ENCODE results near the gene MED25.
"Not testable (repeated sequence)": the region's sequence is repeated elsewhere in the genome, so short reads cannot be mapped to it uniquely, and the experiment has no call there.

The MED25 gene

GRCh38 chr19:49816590-49816989 lies 1.5 kb upstream of the MED25 start:
- DNase-seq (ENCODE audit: low read depth), result no peak

- DNase-seq (ENCODE audit: low read depth), result no peak
Observed at GRCh38 chr19:49818649-49819370, 721 bp downstream of the MED25 start.

GRCh38 chr19:49819452-49820115 lies 1.5 kb downstream of the MED25 start:
- DNase-seq (ENCODE audit: low read depth), result not testable (repeated sequence)

- no peak for DNase-seq (ENCODE audit: low read depth)
Observed at GRCh38 chr19:49820125-49820524, 2.0 kb downstream of the MED25 start.

- no peak for DNase-seq (ENCODE audit: low read depth)
Observed at GRCh38 chr19:49823472-49823871, 5.4 kb downstream of the MED25 start.

GRCh38 chr19:49824662-49825061 lies 6.6 kb downstream of the MED25 start:
- no peak for DNase-seq (ENCODE audit: low read depth)

- no peak for DNase-seq (ENCODE audit: low read depth)
Observed at GRCh38 chr19:49827034-49827433, 8.9 kb downstream of the MED25 start.

GRCh38 chr19:49829200-49829599 lies 11.1 kb downstream of the MED25 start:
- DNase-seq (ENCODE audit: low read depth), result no peak

GRCh38 chr19:49829721-49830120 lies 11.6 kb downstream of the MED25 start:
- DNase-seq (ENCODE audit: low read depth), result no peak

GRCh38 chr19:49830766-49831165 lies 12.7 kb downstream of the MED25 start:
- no peak for DNase-seq (ENCODE audit: low read depth)

- no peak for DNase-seq (ENCODE audit: low read depth)
Observed at GRCh38 chr19:49831592-49831991, 13.5 kb downstream of the MED25 start.

GRCh38 chr19:49832556-49832955 lies 14.5 kb downstream of the MED25 start:
- DNase-seq (ENCODE audit: low read depth), result no peak

- no peak for DNase-seq (ENCODE audit: low read depth)
Observed at GRCh38 chr19:49833599-49833998, 15.5 kb downstream of the MED25 start.

GRCh38 chr19:49835562-49835961 lies 17.5 kb downstream of the MED25 start:
- DNase-seq (ENCODE audit: low read depth), result no peak

- no peak for DNase-seq (ENCODE audit: low read depth)
Observed at GRCh38 chr19:49836176-49837008, 18.3 kb downstream of the MED25 start.

GRCh38 chr19:49837009-49837310 lies 18.9 kb downstream of the MED25 start:
- no peak for DNase-seq (ENCODE audit: low read depth)

GRCh38 chr19:49837425-49837824 lies 19.3 kb downstream of the MED25 start:
- no peak for DNase-seq (ENCODE audit: low read depth)

GRCh38 chr19:49838885-49839588 lies 20.9 kb downstream of the MED25 start:
- no peak for DNase-seq (ENCODE audit: low read depth)

- DNase-seq (ENCODE audit: low read depth), result no peak
Observed at GRCh38 chr19:49839713-49840112, 21.6 kb downstream of the MED25 start.

- DNase-seq (ENCODE audit: low read depth), result no peak
Observed at GRCh38 chr19:49840321-49840720, 22.2 kb downstream of the MED25 start.

- DNase-seq (ENCODE audit: low read depth), result no peak
Observed at GRCh38 chr19:49840736-49841249, 22.7 kb downstream of the MED25 start.

GRCh38 chr19:49843265-49843664 lies 25.2 kb downstream of the MED25 start:
- DNase-seq (ENCODE audit: low read depth), result no peak

All from HS-5 (cell line).